ENCODE results near the gene MARCHF3.
"Not testable (repeated sequence)": the region's sequence is repeated elsewhere in the genome, so short reads cannot be mapped to it uniquely, and the experiment has no call there.

MARCHF3 gene

DNA sequence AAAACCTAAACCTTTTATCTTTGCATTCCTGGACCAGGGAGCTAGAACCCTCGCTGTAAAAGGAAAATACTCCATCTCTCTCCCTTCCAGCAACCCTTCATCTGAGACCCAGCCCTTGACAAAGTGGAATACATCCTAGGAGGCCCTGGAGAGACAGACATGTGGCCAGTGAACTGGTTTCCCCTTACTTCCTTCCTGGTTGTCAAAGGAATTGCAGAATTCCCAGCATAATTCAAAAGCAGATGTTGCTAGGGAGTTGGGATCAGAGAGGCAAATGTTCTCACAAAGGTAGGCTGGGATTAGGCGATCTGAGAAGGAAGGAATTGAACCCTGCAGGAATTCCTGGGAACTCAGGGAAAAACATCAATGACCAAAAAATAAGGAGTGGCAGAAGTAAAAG lies 80.9 kb downstream of the MARCHF3 start:
- POLR2A ChIA-PET: no interaction called here
- CTCF ChIA-PET: no interaction called here
- no peak for TF ChIP-seq SUZ12 (IDR thresholded peaks at IDR 0.05)
- no peak for TF ChIP-seq FOXA1 (IDR thresholded peaks at IDR 0.05)
- TF ChIP-seq L3MBTL2 (conservative IDR thresholded peaks at IDR 0.05): no peak
- TF ChIP-seq TARDBP (IDR thresholded peaks at IDR 0.05): no peak
- TF ChIP-seq, protein P1, sequence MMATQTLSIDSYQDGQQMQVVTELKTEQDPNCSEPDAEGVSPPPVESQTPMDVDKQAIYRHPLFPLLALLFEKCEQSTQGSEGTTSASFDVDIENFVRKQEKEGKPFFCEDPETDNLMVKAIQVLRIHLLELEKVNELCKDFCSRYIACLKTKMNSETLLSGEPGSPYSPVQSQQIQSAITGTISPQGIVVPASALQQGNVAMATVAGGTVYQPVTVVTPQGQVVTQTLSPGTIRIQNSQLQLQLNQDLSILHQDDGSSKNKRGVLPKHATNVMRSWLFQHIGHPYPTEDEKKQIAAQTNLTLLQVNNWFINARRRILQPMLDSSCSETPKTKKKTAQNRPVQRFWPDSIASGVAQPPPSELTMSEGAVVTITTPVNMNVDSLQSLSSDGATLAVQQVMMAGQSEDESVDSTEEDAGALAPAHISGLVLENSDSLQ (IDR thresholded peaks at IDR 0.05): no peak
- TF ChIP-seq CTBP1 (IDR thresholded peaks at IDR 0.05; ENCODE audit: borderline replicate concordance): no peak
- no peak for DNase-seq (ENCODE audit: extremely low spot score)

DNA sequence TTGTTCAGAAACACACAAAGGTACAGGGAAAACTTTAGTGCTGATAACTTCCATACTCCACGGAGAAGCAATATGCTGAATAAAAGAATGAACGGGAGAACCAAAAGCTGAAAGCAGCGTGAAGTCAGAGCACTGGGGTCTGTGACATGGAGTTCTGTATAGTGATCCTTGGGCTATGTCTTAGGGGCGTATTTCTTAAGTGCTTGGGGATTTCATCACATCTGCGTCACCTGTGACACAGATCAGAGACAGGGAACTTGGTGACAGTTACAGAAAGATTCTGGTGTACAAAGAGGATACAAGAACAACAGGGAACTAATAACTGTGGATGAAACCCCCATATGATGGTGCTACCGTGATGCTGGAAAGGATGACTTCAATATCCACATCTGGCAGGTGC lies 81.9 kb downstream of the MARCHF3 start:
- ChIA-PET CTCF (no interaction called here), POLR2A (no interaction called here)
- no peak for TF ChIP-seq ELF4 (IDR thresholded peaks at IDR 0.05)
- no peak for TF ChIP-seq BHLHE40 (IDR thresholded peaks at IDR 0.05; ENCODE audit: borderline replicate concordance)
- no peak for TF ChIP-seq FOXK2 (IDR thresholded peaks at IDR 0.05)
- no peak for TF ChIP-seq TARDBP (IDR thresholded peaks at IDR 0.05)
- TF ChIP-seq FOXM1 (IDR thresholded peaks at IDR 0.05; ENCODE audit: borderline replicate concordance): no peak
- TF ChIP-seq HDGF (IDR thresholded peaks at IDR 0.05; ENCODE audit: borderline replicate concordance): no peak
- TF ChIP-seq, protein P1 (IDR thresholded peaks at IDR 0.05): no peak
- no peak for TF ChIP-seq FOXA1 (IDR thresholded peaks at IDR 0.05)
- no peak for TF ChIP-seq NFRKB (IDR thresholded peaks at IDR 0.05)
- TF ChIP-seq L3MBTL2 (conservative IDR thresholded peaks at IDR 0.05): no peak
- TF ChIP-seq CTBP1 (IDR thresholded peaks at IDR 0.05; ENCODE audit: borderline replicate concordance): no peak
- no peak for TF ChIP-seq ZNF384 (IDR thresholded peaks at IDR 0.05)
- no peak for TF ChIP-seq ARNT (IDR thresholded peaks at IDR 0.05)
- no peak for TF ChIP-seq SP1 (IDR thresholded peaks at IDR 0.05)
- TF ChIP-seq LEF1 (IDR thresholded peaks at IDR 0.05; ENCODE audit: borderline replicate concordance): no peak
- no peak for TF ChIP-seq SUZ12 (IDR thresholded peaks at IDR 0.05)
- no peak for DNase-seq (ENCODE audit: extremely low spot score)

DNA sequence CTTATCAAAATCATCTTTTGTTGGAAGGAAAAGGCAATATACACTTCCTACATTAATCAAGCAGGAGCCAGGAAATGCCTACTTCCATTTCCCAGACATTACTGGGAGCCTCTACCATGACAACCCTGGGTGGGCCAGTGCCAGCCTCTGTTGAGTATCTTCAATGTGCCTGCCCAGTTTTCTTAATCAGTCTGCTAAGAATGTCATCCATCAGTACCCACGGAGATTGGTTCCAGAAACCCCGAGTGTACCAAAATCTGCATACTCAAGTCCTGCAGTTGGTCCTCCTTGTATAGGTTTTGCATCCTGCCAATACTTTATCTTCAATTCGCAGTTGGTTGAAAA lies 82.4 kb downstream of the MARCHF3 start:
- CTCF ChIA-PET: no interaction called here
- DNase-seq (ENCODE audit: extremely low spot score): no peak
- no peak for TF ChIP-seq NFRKB (IDR thresholded peaks at IDR 0.05)
- TF ChIP-seq ARNT (IDR thresholded peaks at IDR 0.05): no peak
- TF ChIP-seq FOXK2 (IDR thresholded peaks at IDR 0.05): no peak
- TF ChIP-seq HDGF (IDR thresholded peaks at IDR 0.05; ENCODE audit: borderline replicate concordance): no peak
- no peak for TF ChIP-seq FOXA1 (IDR thresholded peaks at IDR 0.05)
- TF ChIP-seq, protein P1 (IDR thresholded peaks at IDR 0.05): no peak
- no peak for TF ChIP-seq SP1 (IDR thresholded peaks at IDR 0.05)
- no peak for TF ChIP-seq ELF4 (IDR thresholded peaks at IDR 0.05)
- TF ChIP-seq LEF1 (IDR thresholded peaks at IDR 0.05; ENCODE audit: borderline replicate concordance): no peak
- no peak for TF ChIP-seq FOXM1 (IDR thresholded peaks at IDR 0.05; ENCODE audit: borderline replicate concordance)
- TF ChIP-seq L3MBTL2 (conservative IDR thresholded peaks at IDR 0.05): no peak
- TF ChIP-seq TARDBP (IDR thresholded peaks at IDR 0.05): no peak
- no peak for TF ChIP-seq ZNF384 (IDR thresholded peaks at IDR 0.05)
- no peak for TF ChIP-seq BHLHE40 (IDR thresholded peaks at IDR 0.05; ENCODE audit: borderline replicate concordance)
- TF ChIP-seq SUZ12 (IDR thresholded peaks at IDR 0.05): no peak
- TF ChIP-seq CTBP1 (IDR thresholded peaks at IDR 0.05; ENCODE audit: borderline replicate concordance): no peak
- POLR2A ChIA-PET: no interaction called here

DNA sequence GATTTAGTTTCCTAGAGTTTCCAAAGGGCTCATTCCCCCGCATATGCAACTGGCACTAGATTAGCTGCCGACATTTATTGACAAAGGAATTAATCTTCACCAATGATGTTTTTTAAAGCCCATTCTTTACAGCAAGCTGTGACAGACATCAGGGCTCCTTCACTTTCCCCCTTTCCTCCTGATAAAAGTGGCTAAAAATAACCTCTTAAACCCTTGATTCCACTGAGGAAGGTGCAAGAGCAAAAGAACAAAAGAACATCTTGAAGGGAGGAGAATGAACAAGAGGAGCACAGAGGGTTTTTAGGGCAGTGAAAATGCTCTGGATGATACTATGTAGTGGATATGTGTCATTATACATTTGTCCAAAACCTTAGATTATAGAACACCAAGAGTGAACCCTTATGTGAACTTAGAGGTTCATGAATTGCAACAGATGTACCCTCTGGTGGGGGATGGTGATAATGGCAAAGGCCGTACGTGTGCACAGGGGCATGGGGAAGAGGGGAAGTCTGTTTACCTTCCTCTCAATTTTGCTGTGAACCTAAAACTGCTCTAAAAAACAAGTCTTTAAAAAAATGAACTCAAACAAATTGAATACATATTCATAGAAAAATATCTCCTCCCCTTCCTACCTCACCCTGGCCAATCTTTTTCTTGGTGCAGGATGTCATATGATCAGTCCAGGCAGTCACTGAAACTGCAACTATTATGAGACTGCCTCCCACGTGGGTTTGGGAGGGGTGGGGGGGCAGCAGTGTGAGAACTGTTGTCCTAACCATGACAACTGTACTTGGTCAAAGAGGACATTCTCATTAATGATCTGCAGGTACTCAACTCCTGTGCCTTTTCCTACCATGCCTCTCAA lies 83.0 kb downstream of the MARCHF3 start:
- no peak for DNase-seq (ENCODE audit: extremely low spot score)
- CTCF ChIA-PET: no interaction called here
- POLR2A ChIA-PET: no interaction called here
- TF ChIP-seq HDGF (IDR thresholded peaks at IDR 0.05; ENCODE audit: borderline replicate concordance) (no peak), FOXK2 (IDR thresholded peaks at IDR 0.05) (no peak), FOXM1 (IDR thresholded peaks at IDR 0.05; ENCODE audit: borderline replicate concordance) (no peak), TARDBP (IDR thresholded peaks at IDR 0.05) (no peak), FOXA1 (IDR thresholded peaks at IDR 0.05) (no peak), LEF1 (IDR thresholded peaks at IDR 0.05; ENCODE audit: borderline replicate concordance) (no peak), BHLHE40 (IDR thresholded peaks at IDR 0.05; ENCODE audit: borderline replicate concordance) (no peak), ELF4 (IDR thresholded peaks at IDR 0.05) (no peak), SP1 (IDR thresholded peaks at IDR 0.05) (no peak), ZNF384 (IDR thresholded peaks at IDR 0.05) (no peak)
- TF ChIP-seq, protein P1 (IDR thresholded peaks at IDR 0.05): no peak

DNA sequence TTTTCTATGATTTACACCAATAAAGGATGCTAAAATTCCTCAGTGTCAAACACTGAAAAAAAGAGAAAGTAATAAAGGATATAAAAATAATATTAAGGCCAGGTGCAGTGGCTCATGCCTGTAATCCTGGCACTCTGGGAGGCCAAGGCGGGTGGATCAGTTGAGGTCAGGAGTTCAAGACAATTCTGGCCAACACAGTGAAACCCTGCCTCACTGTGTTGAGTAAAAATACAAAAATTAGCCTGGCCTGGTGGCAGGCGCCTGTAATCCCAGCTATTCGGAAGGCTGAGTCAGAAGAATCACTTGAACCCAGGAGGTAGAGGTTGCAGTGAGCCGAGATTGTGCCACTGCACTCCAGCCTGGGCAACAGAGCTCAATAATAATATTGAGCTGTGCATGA lies 87.5 kb downstream of the MARCHF3 start:
- DNase-seq (ENCODE audit: extremely low spot score); POLR2A ChIA-PET: not testable (repeated sequence)
- CTCF ChIA-PET: interaction anchor here (0.6 kb wide), 1 partner anchor 169 kb away, joined by 4 read pairs; no protein-coding TSS in a partner anchor

DNA sequence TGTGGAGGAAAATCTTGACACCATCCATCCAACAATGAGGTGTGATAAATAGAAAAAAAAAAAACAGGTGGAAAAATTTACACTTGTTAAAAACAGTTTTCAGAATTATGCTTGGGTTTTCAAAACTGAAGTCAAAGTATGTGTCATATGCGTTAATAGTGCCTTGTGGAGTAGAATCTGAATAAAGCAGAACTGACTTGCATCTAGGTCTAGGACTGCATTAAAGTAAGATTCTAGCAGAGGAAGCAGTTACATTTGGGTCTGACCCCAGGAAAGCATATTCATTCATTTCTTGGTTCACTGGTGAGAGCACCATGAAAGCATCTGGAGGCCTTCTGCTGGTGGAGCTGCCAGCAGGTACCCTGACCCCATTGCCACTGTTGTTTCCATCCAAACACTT lies 89.0 kb downstream of the MARCHF3 start:
- TF ChIP-seq ZNF384 (IDR thresholded peaks at IDR 0.05) (no peak), SP1 (IDR thresholded peaks at IDR 0.05) (no peak), SUZ12 (IDR thresholded peaks at IDR 0.05) (no peak), LEF1 (IDR thresholded peaks at IDR 0.05; ENCODE audit: borderline replicate concordance) (no peak), TARDBP (IDR thresholded peaks at IDR 0.05) (no peak), BHLHE40 (IDR thresholded peaks at IDR 0.05; ENCODE audit: borderline replicate concordance) (no peak), L3MBTL2 (conservative IDR thresholded peaks at IDR 0.05) (no peak), FOXM1 (IDR thresholded peaks at IDR 0.05; ENCODE audit: borderline replicate concordance) (no peak), FOXK2 (IDR thresholded peaks at IDR 0.05) (no peak), CTBP1 (IDR thresholded peaks at IDR 0.05; ENCODE audit: borderline replicate concordance) (no peak), ELF4 (IDR thresholded peaks at IDR 0.05) (no peak), NFRKB (IDR thresholded peaks at IDR 0.05) (no peak)
- TF ChIP-seq, protein P1 (IDR thresholded peaks at IDR 0.05): no peak
- DNase-seq (ENCODE audit: extremely low spot score): no peak
- POLR2A ChIA-PET: no interaction called here
- CTCF ChIA-PET: no interaction called here
